B cell (primary cell): ENCODE measurements around the gene USP53. TPM values are rescaled to one million over a fixed set of nuclear protein-coding genes. Genes with fewer than 3 reads are reported as not detected.

Experiments used
- ATAC-seq: fragments of 200-7000 bp; cut with Tn5 transposase; one replicate; pipeline ENCODE4 v1.10.0; 2021; ENCODE audit warnings: low read depth, mild to moderate bottlenecking, moderate number of reproducible peaks, moderate library complexity
- CTCF ChIA-PET: fragments of 350-600 bp; sonication (Branson Sonifier 250); formaldehyde crosslinking; loops from one replicate; lab custom pipeline; 2021; ENCODE audit warnings: antibody characterized with exemption, inconsistent platforms; lab: Charles Lee
- POLR2A ChIA-PET: fragments of 350-600 bp; sonication (Branson Sonifier 250); formaldehyde crosslinking; loops from one replicate; lab custom pipeline; 2021; ENCODE audit warnings: antibody characterized with exemption; lab: Charles Lee
- DNase-seq: peaks from one replicate; pipeline ENCODE4 v3.0.0; 2013
- H2AFZ ChIP-seq: 2 replicates; pipeline ENCODE4 v1.6.1; 2012; ENCODE audit warnings: mild to moderate bottlenecking, low read depth, low read length; ENCODE audit not compliant: insufficient read depth, poor library complexity, severe bottlenecking
- H3K27ac ChIP-seq, 2 donors: 1 replicate in 1 of 2; 2 replicates in 1 of 2; pipeline ENCODE4 v1.5.1; 2012 to 2013; ENCODE audit warnings: low read length in 2 of 2, mild to moderate bottlenecking in 2 of 2, moderate library complexity in 1 of 2
- H3K27me3 ChIP-seq, 4 experiments: fragments of 200-600 bp in 1 of 4; sonication (generic) in 1 of 4; replicated peaks in 1 of 4; 1 replicate in 2 of 4; 2 replicates in 2 of 4; pipeline versions ENCODE4 v1.6.1 to v1.7.0; 2013 to 2016; ENCODE audit warnings: low read length in 3 of 4, mild to moderate bottlenecking in 2 of 4, mixed read lengths in 1 of 4, moderate library complexity in 1 of 4; ENCODE audit not compliant: insufficient read depth in 4 of 4, control insufficient read depth in 3 of 4; ENCODE audit errors: control extremely low read depth in 1 of 4
- H3K36me3 ChIP-seq, 2 experiments: replicated peaks in 1 of 2; 1 replicate in 1 of 2; 2 replicates in 1 of 2; pipeline versions ENCODE4 v1.6.1 to v1.7.1; 2013; ENCODE audit warnings: low read length in 1 of 2; ENCODE audit not compliant: insufficient read depth in 2 of 2, control insufficient read depth in 1 of 2; ENCODE audit errors: control extremely low read depth in 1 of 2, extremely low read depth in 1 of 2
- H3K4me1 ChIP-seq, 2 donors: fragments of 200-600 bp in 1 of 2; sonication (generic) in 1 of 2; 1 replicate in 1 of 2; 2 replicates in 1 of 2; pipeline versions ENCODE4 v1.5.1 to v1.6.1; 2013 to 2017; ENCODE audit warnings: low read length in 2 of 2; ENCODE audit not compliant: control insufficient read depth in 2 of 2, insufficient read depth in 2 of 2
- H3K4me2 ChIP-seq: replicated peaks from 2 replicates; pipeline ENCODE3; 2012; ENCODE audit warnings: mild to moderate bottlenecking, low read depth, low read length; ENCODE audit not compliant: poor library complexity, severe bottlenecking
- H3K4me3 ChIP-seq, 5 experiments: fragments of 200-600 bp in 1 of 5; sonication (generic) in 1 of 5; 1 replicate in 3 of 5; 2 replicates in 2 of 5; pipeline versions ENCODE4 v1.5.1 to v1.7.0; 2011 to 2016; ENCODE audit warnings: low read length in 4 of 5, mild to moderate bottlenecking in 4 of 5, low read depth in 2 of 5, control low read depth in 1 of 5, moderate library complexity in 1 of 5; ENCODE audit not compliant: insufficient read depth in 1 of 5; ENCODE audit errors: control extremely low read depth in 1 of 5, extremely low read depth in 1 of 5
- H3K79me2 ChIP-seq: fragments of 200-600 bp; sonication (generic); one replicate; pipeline ENCODE4 v1.6.0; 2016; ENCODE audit warnings: low read length; ENCODE audit not compliant: control insufficient read depth, insufficient read depth
- H3K9ac ChIP-seq: fragments of 200-600 bp; sonication (generic); 2 replicates; pipeline ENCODE4 v1.6.1; 2017; ENCODE audit warnings: mild to moderate bottlenecking, low read length, moderate library complexity
- H3K9me3 ChIP-seq, 3 donors: one replicate each; pipeline versions ENCODE4 v1.6.1 to v1.7.1; 2013; ENCODE audit warnings: low read length in 2 of 3; ENCODE audit not compliant: control insufficient read depth in 2 of 3, insufficient read depth in 1 of 3; ENCODE audit errors: control extremely low read depth in 1 of 3
- H4K20me1 ChIP-seq: 2 replicates; pipeline ENCODE4 v1.6.0; 2012; ENCODE audit warnings: mild to moderate bottlenecking, low read length; ENCODE audit not compliant: insufficient read depth, control insufficient read depth, poor library complexity, severe bottlenecking
- H3K27ac Mint-ChIP-seq: one replicate; pipeline ENCODE4 v1.8.0; 2021; ENCODE audit warnings: mixed read lengths
- H3K27me3 Mint-ChIP-seq: one replicate; pipeline ENCODE4 v1.8.0; 2021; ENCODE audit warnings: mixed read lengths
- H3K4me1 Mint-ChIP-seq: one replicate; pipeline ENCODE4 v1.8.0; 2021; ENCODE audit warnings: mixed read lengths
- H3K4me3 Mint-ChIP-seq: one replicate; pipeline ENCODE4 v1.8.0; 2021; ENCODE audit warnings: mixed read lengths
- H3K9me3 Mint-ChIP-seq: one replicate; pipeline ENCODE4 v1.8.0; 2022; ENCODE audit warnings: mixed read lengths; ENCODE audit not compliant: insufficient read depth
- CTCF ChIP-seq: fragments of 200-600 bp; IDR thresholded peaks from one replicate; pipeline ENCODE4 v1.8.0; 2022; ENCODE audit warnings: antibody characterized with exemption, mild to moderate bottlenecking
- EZH2 ChIP-seq: IDR thresholded peaks from 2 replicates; pipeline ENCODE4 v1.6.1; 2012; ENCODE audit warnings: borderline replicate concordance, low read depth, mild to moderate bottlenecking, moderate library complexity, low read length; ENCODE audit not compliant: insufficient read depth, poor library complexity, severe bottlenecking
- WGBS: methylation state at CpG from one replicate; pipeline ENCODE4 v1.1.5; 2013; ENCODE audit warnings: missing lambda C conversion rate; ENCODE audit not compliant: insufficient coverage; 5-methylcytosine and 5-hydroxymethylcytosine counted together
- intact Hi-C: fragments of 100-400 bp; cut with micrococcal nuclease; formaldehyde crosslinking; loops from one replicate; pipeline ENCODE4 v1.10.0; 2022
- polyA plus RNA-seq: library from polyadenylated mRNA; depleted of rRNA; stranded (reverse); fragments of >200 nt; gene quantifications from 2 replicates; pipeline ENCODE4 v1.2.3, GENCODE V29; 2012
- total RNA-seq, 2 donors: library from RNA; stranded (reverse); fragments of 120-200 nt in 1 of 2; gene quantifications; 1 replicate in 1 of 2; 2 replicates in 1 of 2; pipeline versions ENCODE4 v1.2.3 to v1.2.4, GENCODE V29; 2013 to 2022

The USP53 gene
- total and polyA plus RNA-seq, 2 donors (not counting 1 experiment from before 2014, with no cell fraction given) = 12.9 to 45.0 TPM

DNA sequence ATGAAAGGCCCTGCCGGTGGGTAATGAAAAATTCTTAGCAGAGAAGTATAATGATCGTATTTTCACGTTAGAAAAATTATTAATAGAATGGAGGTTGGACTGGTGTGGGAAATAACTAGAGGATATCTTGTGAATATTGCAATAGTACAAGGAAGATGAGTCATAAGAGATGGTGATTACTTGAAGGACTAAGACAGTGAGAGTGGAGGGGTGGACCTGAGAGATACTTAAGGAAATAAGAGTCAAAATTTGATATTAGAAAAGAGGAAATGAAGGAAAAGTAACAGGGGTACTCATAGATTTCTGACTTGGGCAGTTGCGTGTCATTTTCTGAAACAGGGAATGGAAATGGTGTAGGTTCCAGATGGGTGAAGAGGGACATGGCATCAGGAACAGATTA is 1.7 kb upstream of the USP53 start:
- Histone ChIP-seq H3K27ac (no peak overlapping the region), H3K36me3 (no peaks in the 10 kb centered on the region), H3K9ac (no peak overlapping the region), H3K79me2 (no peaks in the 10 kb centered on the region), H2AFZ (no peak overlapping the region), H3K9me3 (no peaks in the 10 kb centered on the region), H3K4me1 (peaks cover 2 to 15% of the 10 kb centered on the region in 2 donors), H3K27me3 (no peaks in the 10 kb centered on the region), H3K4me3 (no peak overlapping the region), H4K20me1 (no peaks in the 10 kb centered on the region), H3K4me2 (no peak overlapping the region)
- Mint-ChIP-seq H3K4me1 (peaks cover 50% of the 10 kb centered on the region), H3K4me3 (peak overlapping the region; percentile 95), H3K9me3 (no peaks in the 10 kb centered on the region), H3K27me3 (no peaks in the 10 kb centered on the region), H3K27ac (peak overlapping the region; percentile 32)
- WGBS = 98% methylated on average over 4 of the region's 4 CpGs
- CTCF ChIA-PET = no interaction called here
- TF ChIP-seq EZH2 (no peak), CTCF (no peak)
- intact Hi-C loops = loop anchor here (5.0 kb wide), 5 partner anchors 68 to 618 kb away; partner anchors contain the start of genes METTL14 and SEC24D
- POLR2A ChIA-PET = no interaction called here
- DNase-seq = no peak
- no peak for ATAC-seq

GRCh38 chr4:119211867-119212233 is 663 bp upstream of the USP53 start:
- H2AFZ ChIP-seq = peak overlapping the region; percentile 89
- Mint-ChIP-seq H3K27me3 (no peaks in the 10 kb centered on the region), H3K9me3 (no peaks in the 10 kb centered on the region), H3K4me3 (peak overlapping the region; percentile 95), H3K27ac (peak overlapping the region; percentile 96), H3K4me1 (peaks cover 42% of the 10 kb centered on the region)
- ChIA-PET POLR2A (interaction anchor here (2.2 kb wide), 1 partner anchor 88 kb away, joined by 16 read pairs; a partner anchor contains a TSS), CTCF (interaction anchor here (1.4 to 2.3 kb wide), 3 partner anchors 124 to 243 kb away, joined by 6 to 16 read pairs (median 10); no protein-coding TSS in a partner anchor)
- peaks cover 2 to 15% of the 10 kb centered on the region in 2 donors for H3K4me1 ChIP-seq
- intact Hi-C loops = loop anchor here (1.0 to 5.0 kb wide), 11 partner anchors 70 to 934 kb away; partner anchors contain the start of genes METTL14, PDE5A and SEC24D
- H3K4me2 ChIP-seq = peak overlapping the region; percentile 74
- no peaks in the 10 kb centered on the region for H3K36me3 ChIP-seq
- peak overlapping the region; percentile 76 to 81 for H3K27ac ChIP-seq
- peak overlapping the region; percentile 65 to 91 (median 76) for H3K4me3 ChIP-seq
- DNase-seq (no peak), ATAC-seq (peak; percentile 8)
- H3K9me3 ChIP-seq = no peaks in the 10 kb centered on the region
- TF ChIP-seq EZH2 (no peak), CTCF (no peak)
- H3K27me3 ChIP-seq = no peaks in the 10 kb centered on the region
- peak overlapping the region; percentile 80 for H3K9ac ChIP-seq
- H3K79me2 ChIP-seq = no peaks in the 10 kb centered on the region
- WGBS = 4% methylated on average over 11 of the region's 12 CpGs
- no peaks in the 10 kb centered on the region for H4K20me1 ChIP-seq
